NCI-H226 (cell line): Measurements from ENCODE around the gene FABP7.

Experiments
- DNase-seq: peaks from one replicate; pipeline ENCODE4 v3.0.0-alpha.2; 2015

Gene FABP7

GRCh38 chr6:122760330-122760729 is 19.2 kb upstream of the FABP7 start:
- DNase-seq: no peak

GRCh38 chr6:122766256-122766655 is 13.3 kb upstream of the FABP7 start:
- DNase-seq: no peak

GRCh38 chr6:122770835-122771601 is 8.5 kb upstream of the FABP7 start:
- no peak for DNase-seq

- no peak for DNase-seq
Observed at GRCh38 chr6:122772724-122773415, 6.6 kb upstream of the FABP7 start.

- no peak for DNase-seq
Observed at GRCh38 chr6:122775975-122776374, 3.5 kb upstream of the FABP7 start.

- DNase-seq: no peak
Observed at GRCh38 chr6:122778302-122778701, 1.2 kb upstream of the FABP7 start.

GRCh38 chr6:122778985-122779661 is 393 bp upstream of the FABP7 start:
- DNase-seq: no peak

GRCh38 chr6:122780114-122780513 is 598 bp downstream of the FABP7 start:
- DNase-seq: no peak

- DNase-seq: no peak
Observed at GRCh38 chr6:122781716-122782115, 2.2 kb downstream of the FABP7 start.

GRCh38 chr6:122783401-122783800 is 3.9 kb downstream of the FABP7 start:
- DNase-seq: no peak

GRCh38 chr6:122785891-122786290 is 6.4 kb downstream of the FABP7 start:
- no peak for DNase-seq

GRCh38 chr6:122787721-122788120 is 8.2 kb downstream of the FABP7 start:
- no peak for DNase-seq

- DNase-seq: no peak
Observed at GRCh38 chr6:122788208-122788607, 8.7 kb downstream of the FABP7 start.

GRCh38 chr6:122788663-122789181 is 9.2 kb downstream of the FABP7 start:
- no peak for DNase-seq

GRCh38 chr6:122789182-122790027 is 9.9 kb downstream of the FABP7 start, which contains the start of gene SMPDL3A:
SMPDL3A (plus strand) TSS chr6:122789258; CDS start chr6:122789347, 89 bp downstream.
- peak; percentile 66 for DNase-seq

GRCh38 chr6:122790028-122790422 is 10.5 kb downstream of the FABP7 start:
- DNase-seq: no peak

- DNase-seq: no peak
Observed at GRCh38 chr6:122790423-122791309, 11.2 kb downstream of the FABP7 start.

- no peak for DNase-seq
Observed at GRCh38 chr6:122791310-122791679, 11.8 kb downstream of the FABP7 start.

- no peak for DNase-seq
Observed at GRCh38 chr6:122792766-122793165, 13.2 kb downstream of the FABP7 start.

- DNase-seq: no peak
Observed at GRCh38 chr6:122797537-122797936, 18.0 kb downstream of the FABP7 start.

- peak; percentile 75 for DNase-seq
Observed at GRCh38 chr6:122798099-122798641, 18.7 kb downstream of the FABP7 start.
